ENCODE measurements around the gene RNF32. TPM values are rescaled to one million over a fixed set of nuclear protein-coding genes. Genes with fewer than 3 reads are reported as not detected.

Gene RNF32
- total RNA-seq, 1 donor from 2014 or later, result 1.0 TPM

GRCh38 chr7:156620291-156620675, 20.3 kb upstream of the RNF32 start:
- peaks cover 48% of the 10 kb centered on the region for H3K27me3 Mint-ChIP-seq

GRCh38 chr7:156621652-156622051, 18.9 kb upstream of the RNF32 start:
- ATAC-seq (ENCODE audit: low read depth) (no peak), DNase-seq (no peak)
- Mint-ChIP-seq H3K36me3 (ENCODE audit: low read depth) (peaks cover 4% of the 10 kb centered on the region), H3K27ac (no peak overlapping the region), H3K4me1 (peaks cover 7% of the 10 kb centered on the region), H3K9me3 (peaks cover 11% of the 10 kb centered on the region), H3K27me3 (peaks cover 41% of the 10 kb centered on the region), H3K4me3 (no peak overlapping the region)
- CTCF ChIA-PET, result no interaction called here
- POLR2A ChIA-PET, result no interaction called here
- TF ChIP-seq CTCF (IDR thresholded peaks at IDR 0.05), result no peak
- intact Hi-C loops (cut with micrococcal nuclease), result no loop called here

More at GRCh38 chr7:156620291-156620675, 20.3 kb upstream of the RNF32 start:
- DNase-seq (no peak), ATAC-seq (ENCODE audit: low read depth) (no peak)
- Mint-ChIP-seq H3K36me3 (ENCODE audit: low read depth) (peaks cover 4% of the 10 kb centered on the region), H3K9me3 (peaks cover 11% of the 10 kb centered on the region), H3K4me3 (no peak overlapping the region), H3K27ac (no peak overlapping the region), H3K4me1 (peaks cover 7% of the 10 kb centered on the region)
- no peak for TF ChIP-seq CTCF (IDR thresholded peaks at IDR 0.05)
- ChIA-PET POLR2A (no interaction called here), CTCF (no interaction called here)
- intact Hi-C loops (cut with micrococcal nuclease), result no loop called here

GRCh38 chr7:156625580-156625979, 15.0 kb upstream of the RNF32 start:
- Mint-ChIP-seq H3K4me1 (no peaks in the 10 kb centered on the region), H3K27ac (no peak overlapping the region), H3K9me3 (peaks cover 21% of the 10 kb centered on the region), H3K4me3 (no peak overlapping the region), H3K36me3 (ENCODE audit: low read depth) (peaks cover 4% of the 10 kb centered on the region), H3K27me3 (peaks cover 12% of the 10 kb centered on the region)
- DNase-seq, result no peak
- ChIA-PET POLR2A (no interaction called here), CTCF (no interaction called here)
- no peak for TF ChIP-seq CTCF (IDR thresholded peaks at IDR 0.05)
- intact Hi-C loops (cut with micrococcal nuclease), result no loop called here
- ATAC-seq (ENCODE audit: low read depth), result no peak

GRCh38 chr7:156626220-156626895, 14.2 kb upstream of the RNF32 start:
- H3K9me3 Mint-ChIP-seq, result peaks cover 17% of the 10 kb centered on the region
- no peak overlapping the region for H3K27ac Mint-ChIP-seq
- no peaks in the 10 kb centered on the region for H3K4me1 Mint-ChIP-seq
- H3K4me3 Mint-ChIP-seq, result no peak overlapping the region
- intact Hi-C loops (cut with micrococcal nuclease), result no loop called here
- peaks cover 6% of the 10 kb centered on the region for H3K27me3 Mint-ChIP-seq
- ATAC-seq (ENCODE audit: low read depth), result no peak
- H3K36me3 Mint-ChIP-seq (ENCODE audit: low read depth), result peaks cover under 1% of the 10 kb centered on the region
- TF ChIP-seq CTCF (IDR thresholded peaks at IDR 0.05), result no peak
- no peak for DNase-seq
- ChIA-PET CTCF (no interaction called here), POLR2A (no interaction called here)

- Mint-ChIP-seq H3K9me3 (peaks cover 12% of the 10 kb centered on the region), H3K27me3 (peaks cover 2% of the 10 kb centered on the region), H3K4me3 (no peak overlapping the region), H3K4me1 (no peaks in the 10 kb centered on the region), H3K36me3 (ENCODE audit: low read depth) (no peaks in the 10 kb centered on the region), H3K27ac (no peak overlapping the region)
- ATAC-seq (ENCODE audit: low read depth), result no peak
- DNase-seq, result no peak
- POLR2A ChIA-PET, result no interaction called here
- no peak for TF ChIP-seq CTCF (IDR thresholded peaks at IDR 0.05)
- CTCF ChIA-PET, result no interaction called here
- intact Hi-C loops (cut with micrococcal nuclease), result no loop called here
Measured at GRCh38 chr7:156628562-156628961, 12.0 kb upstream of the RNF32 start.
